GM18502 (cell line): ENCODE results near the gene KRTAP5-1.

Source experiments
- ATAC-seq: cut with Tn5 transposase; IDR thresholded peaks from one replicate; pipeline ENCODE4 v1.9.1; 2021; ENCODE audit warnings: mild to moderate bottlenecking; ENCODE audit not compliant: unreplicated experiment, poor library complexity

The KRTAP5-1 gene

GRCh38 chr11:1547467-1548098 lies 37.5 kb downstream of the KRTAP5-1 start:
- ATAC-seq, result no peak

GRCh38 chr11:1546536-1547466 lies 38.3 kb downstream of the KRTAP5-1 start:
- no peak for ATAC-seq

- no peak for ATAC-seq
Observed at GRCh38 chr11:1546077-1546535, 39.0 kb downstream of the KRTAP5-1 start.

- ATAC-seq, result no peak
Observed at GRCh38 chr11:1545432-1545831, 39.7 kb downstream of the KRTAP5-1 start.

GRCh38 chr11:1544536-1544935 lies 40.5 kb downstream of the KRTAP5-1 start:
- no peak for ATAC-seq

- ATAC-seq, result no peak
Observed at GRCh38 chr11:1543606-1544263, 41.3 kb downstream of the KRTAP5-1 start.

- no peak for ATAC-seq
Observed at GRCh38 chr11:1542267-1542666, 42.8 kb downstream of the KRTAP5-1 start.

- no peak for ATAC-seq
Observed at GRCh38 chr11:1541474-1542204, 43.4 kb downstream of the KRTAP5-1 start.

- no peak for ATAC-seq
Observed at GRCh38 chr11:1540074-1540473, 45.0 kb downstream of the KRTAP5-1 start.

GRCh38 chr11:1538153-1538552 lies 46.9 kb downstream of the KRTAP5-1 start:
- no peak for ATAC-seq

- ATAC-seq, result no peak
Observed at GRCh38 chr11:1536065-1536843, 48.8 kb downstream of the KRTAP5-1 start.

GRCh38 chr11:1534682-1535081 lies 50.4 kb downstream of the KRTAP5-1 start:
- ATAC-seq, result no peak
